Mesodermal cell (in vitro differentiated cells): ENCODE data around the gene FBXW8.

Source experiments
- H3K27ac ChIP-seq: 2 replicates; pipeline ENCODE4 v1.7.0; 2013; ENCODE audit warnings: mild to moderate bottlenecking, low read depth, low read length, moderate library complexity; ENCODE audit not compliant: severe bottlenecking
- H3K36me3 ChIP-seq: 2 replicates; pipeline ENCODE4 v1.7.1; 2013; ENCODE audit warnings: mild to moderate bottlenecking, low read length, moderate library complexity; ENCODE audit not compliant: control insufficient read depth, insufficient read depth
- H3K4me1 ChIP-seq: one replicate; pipeline ENCODE4 v1.7.1; 2013; ENCODE audit warnings: mild to moderate bottlenecking, low read length; ENCODE audit not compliant: insufficient read depth, control insufficient read depth, poor library complexity, severe bottlenecking
- H3K4me3 ChIP-seq: 2 replicates; pipeline ENCODE4 v1.7.0; 2013; ENCODE audit warnings: low read length, control low read depth, mild to moderate bottlenecking; ENCODE audit not compliant: insufficient read depth, poor library complexity, severe bottlenecking; ENCODE audit errors: extremely low read depth
- H3K9me3 ChIP-seq: 2 replicates; pipeline ENCODE4 v1.7.1; 2013; ENCODE audit warnings: mild to moderate bottlenecking, low read length, moderate library complexity; ENCODE audit not compliant: control insufficient read depth
- WGBS, 2 experiments: methylation state at CpG; one replicate each; pipeline ENCODE4 v1.1.5; 2013; ENCODE audit warnings: missing lambda C conversion rate in 2 of 2; ENCODE audit not compliant: insufficient coverage in 2 of 2; 5-methylcytosine and 5-hydroxymethylcytosine counted together

The FBXW8 gene

GRCh38 chr12:116887897-116888296, 22.9 kb upstream of the FBXW8 start:
- H3K4me1 ChIP-seq: no peaks in the 10 kb centered on the region
- H3K9me3 ChIP-seq: no peaks in the 10 kb centered on the region
- no peak overlapping the region for H3K4me3 ChIP-seq
- no peak overlapping the region for H3K27ac ChIP-seq
- 95 to 100% methylated on average over 1 to 2 of the region's 6 CpGs for WGBS, 2 experiments
- no peaks in the 10 kb centered on the region for H3K36me3 ChIP-seq

DNA sequence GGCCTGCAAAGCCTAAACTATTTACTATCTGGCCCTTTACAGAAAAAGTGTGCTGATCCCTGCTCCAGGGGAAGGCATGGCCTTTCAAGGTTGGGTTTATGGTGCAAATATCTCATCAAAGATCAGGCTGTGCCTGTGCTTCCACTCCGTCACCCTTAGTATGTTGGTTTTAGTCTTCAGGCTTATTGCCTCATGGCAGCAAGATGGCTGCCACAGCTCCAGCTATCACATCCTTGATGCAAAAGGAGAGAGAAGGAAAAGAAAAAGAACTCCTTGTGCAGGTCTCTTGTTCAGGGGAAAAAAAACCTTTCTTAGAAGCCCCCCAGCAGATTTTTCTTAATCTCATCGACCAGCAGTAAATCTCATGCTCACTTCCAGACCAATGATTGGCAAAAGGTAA, 20.4 kb upstream of the FBXW8 start:
- WGBS, 2 experiments: 67% methylated on average over 1 of the region's 2 CpGs; no CpG with 5 or more reads in 1 of the 2 experiments
- H3K36me3 ChIP-seq: no peaks in the 10 kb centered on the region
- H3K4me1 ChIP-seq: no peaks in the 10 kb centered on the region
- H3K27ac ChIP-seq: no peak overlapping the region
- H3K9me3 ChIP-seq: no peaks in the 10 kb centered on the region
- no peak overlapping the region for H3K4me3 ChIP-seq

GRCh38 chr12:116891019-116891418, 19.7 kb upstream of the FBXW8 start:
- WGBS, 2 experiments: 86 to 90% methylated on average over 1 to 3 of the region's 3 CpGs
- H3K9me3 ChIP-seq: no peaks in the 10 kb centered on the region
- H3K4me1 ChIP-seq: no peaks in the 10 kb centered on the region
- no peak overlapping the region for H3K4me3 ChIP-seq
- no peak overlapping the region for H3K27ac ChIP-seq
- H3K36me3 ChIP-seq: no peaks in the 10 kb centered on the region

- no peaks in the 10 kb centered on the region for H3K36me3 ChIP-seq
- H3K27ac ChIP-seq: no peak overlapping the region
- 83 to 87% methylated on average over 8 to 11 of the region's 12 CpGs for WGBS, 2 experiments
- no peak overlapping the region for H3K4me3 ChIP-seq
- H3K9me3 ChIP-seq: no peaks in the 10 kb centered on the region
- H3K4me1 ChIP-seq: no peaks in the 10 kb centered on the region
These were observed 18.2 kb upstream of the FBXW8 start for GRCh38 chr12:116892349-116893140.

DNA sequence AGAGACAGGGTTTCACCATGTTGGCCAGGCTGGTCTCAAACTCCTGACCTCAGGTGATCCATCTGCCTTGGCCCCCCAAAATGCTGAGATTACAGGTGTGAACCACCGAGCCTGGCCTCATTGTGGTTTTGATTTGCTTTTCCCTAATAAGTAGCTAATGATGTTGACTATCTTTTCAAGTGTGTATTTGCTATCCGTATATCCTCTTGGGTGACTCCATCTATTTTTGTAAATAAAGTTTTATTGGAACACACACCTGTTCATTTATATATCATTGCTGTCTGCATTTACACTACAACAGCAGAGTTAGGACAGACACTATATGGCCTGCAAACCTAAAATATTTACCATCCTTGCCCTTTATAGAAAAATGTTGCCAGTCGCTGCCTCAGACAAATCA, 15.8 kb upstream of the FBXW8 start:
- Histone ChIP-seq H3K9me3 (no peaks in the 10 kb centered on the region), H3K4me1 (no peaks in the 10 kb centered on the region), H3K27ac (no peak overlapping the region), H3K4me3 (no peak overlapping the region), H3K36me3 (no peaks in the 10 kb centered on the region)
- 75% methylated on average over 1 of the region's 3 CpGs; no CpG with 5 or more reads in 1 of the 2 experiments for WGBS, 2 experiments

DNA sequence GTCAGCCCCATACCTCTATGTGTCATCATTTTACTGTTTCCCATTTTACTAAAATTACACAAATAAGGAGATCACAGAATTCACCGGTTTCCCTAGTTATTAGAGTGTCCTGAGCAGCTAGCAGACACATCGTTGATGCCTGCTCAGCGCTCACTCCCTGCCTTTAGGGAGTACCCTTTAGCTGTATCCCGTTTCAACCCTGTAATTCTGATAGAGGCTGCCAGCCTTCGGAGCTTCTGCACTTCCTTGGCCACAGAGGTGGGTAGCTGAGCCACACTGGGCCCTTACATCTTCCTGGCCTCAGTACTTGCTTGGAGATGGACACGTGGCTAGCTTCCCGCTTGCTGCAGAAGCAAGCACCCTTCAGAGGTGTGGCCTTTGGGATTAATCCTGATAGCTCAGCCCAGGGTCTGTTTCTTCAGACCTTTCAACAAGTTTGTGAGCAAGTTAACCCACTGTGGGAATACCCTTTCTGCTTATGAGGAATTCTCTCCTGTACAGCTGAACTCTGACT, 14.3 kb upstream of the FBXW8 start:
- no peaks in the 10 kb centered on the region for H3K9me3 ChIP-seq
- no peaks in the 10 kb centered on the region for H3K36me3 ChIP-seq
- 74 to 78% methylated on average over 7 of the region's 7 CpGs for WGBS, 2 experiments
- H3K4me3 ChIP-seq: no peak overlapping the region
- H3K27ac ChIP-seq: no peak overlapping the region
- H3K4me1 ChIP-seq: no peaks in the 10 kb centered on the region

GRCh38 chr12:116897476-116897875, 13.3 kb upstream of the FBXW8 start:
- H3K4me3 ChIP-seq: no peak overlapping the region
- no peaks in the 10 kb centered on the region for H3K4me1 ChIP-seq
- H3K36me3 ChIP-seq: no peaks in the 10 kb centered on the region
- no peaks in the 10 kb centered on the region for H3K9me3 ChIP-seq
- WGBS, 2 experiments: 84 to 93% methylated on average over 4 of the region's 4 CpGs
- H3K27ac ChIP-seq: no peak overlapping the region

DNA sequence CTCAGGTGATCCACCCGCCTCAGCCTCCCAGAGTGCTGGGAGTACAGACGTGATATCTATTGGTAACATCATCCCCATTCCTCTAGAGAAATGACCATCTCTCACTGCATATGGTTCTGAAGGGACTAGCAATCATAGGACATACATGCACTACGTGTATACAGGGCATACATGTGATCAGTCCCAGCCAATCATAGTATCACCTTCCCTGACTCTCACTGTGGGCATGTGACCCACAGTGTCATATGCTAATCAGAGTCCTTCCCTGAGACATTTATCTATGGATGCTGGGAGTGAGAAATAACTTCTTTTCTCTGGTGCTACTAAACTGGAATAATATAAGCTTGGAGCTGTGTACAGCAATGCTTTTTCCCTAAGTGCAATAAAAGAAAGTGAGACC, 12.1 kb upstream of the FBXW8 start:
- WGBS, 2 experiments: 76 to 93% methylated on average over 2 to 3 of the region's 3 CpGs
- Histone ChIP-seq H3K36me3 (no peaks in the 10 kb centered on the region), H3K4me1 (no peaks in the 10 kb centered on the region), H3K9me3 (no peaks in the 10 kb centered on the region), H3K27ac (no peak overlapping the region), H3K4me3 (no peak overlapping the region)

GRCh38 chr12:116901612-116902011, 9.1 kb upstream of the FBXW8 start:
- Histone ChIP-seq H3K9me3 (no peaks in the 10 kb centered on the region), H3K27ac (no peak overlapping the region), H3K36me3 (no peaks in the 10 kb centered on the region), H3K4me1 (no peaks in the 10 kb centered on the region), H3K4me3 (no peak overlapping the region)
- no CpG with 5 or more reads among the region's 2 CpGs for WGBS, 2 experiments

DNA sequence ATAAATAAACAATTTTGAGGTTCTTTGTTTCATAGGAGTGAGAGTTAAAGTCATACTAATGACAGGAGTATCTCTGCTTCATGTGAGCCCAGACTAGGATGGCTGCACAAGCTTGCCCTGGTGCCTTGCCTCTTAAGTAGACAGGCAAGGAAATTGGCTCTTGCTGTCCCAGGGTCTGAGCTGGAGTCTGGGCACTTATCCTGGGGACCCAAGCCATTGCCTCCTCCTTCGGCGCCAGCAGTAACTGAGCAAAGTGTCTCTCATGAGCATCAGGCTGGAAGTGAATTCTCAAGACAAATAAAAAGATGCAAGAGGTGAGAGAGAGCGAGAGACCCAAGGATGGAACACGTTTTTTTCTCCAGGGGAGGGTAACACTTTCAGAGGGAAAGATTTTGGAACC, 6.9 kb upstream of the FBXW8 start:
- no peak overlapping the region for H3K4me3 ChIP-seq
- no peak overlapping the region for H3K27ac ChIP-seq
- WGBS, 2 experiments: 80 to 89% methylated on average over 4 of the region's 4 CpGs
- H3K9me3 ChIP-seq: no peaks in the 10 kb centered on the region
- H3K36me3 ChIP-seq: no peaks in the 10 kb centered on the region
- H3K4me1 ChIP-seq: no peaks in the 10 kb centered on the region

DNA sequence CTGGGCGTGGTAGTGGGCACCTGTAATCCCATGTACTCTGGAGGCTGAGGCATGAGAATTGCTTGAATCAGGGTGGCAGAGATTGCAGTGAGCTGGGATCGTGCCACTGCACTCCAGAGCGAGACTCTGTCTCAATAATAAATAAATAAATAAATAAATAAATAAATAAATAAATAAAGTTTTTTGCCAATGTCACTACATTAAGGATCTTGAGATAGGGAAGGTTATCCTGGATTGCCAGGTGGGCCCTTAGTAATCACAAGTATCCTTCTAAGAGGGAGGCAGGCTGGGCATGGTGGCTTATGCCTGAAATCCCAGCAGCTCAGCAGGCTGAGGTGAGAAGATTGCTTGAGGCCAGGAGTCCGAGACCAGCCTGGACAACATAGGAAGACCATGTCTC, 4.5 kb upstream of the FBXW8 start:
- no peaks in the 10 kb centered on the region for H3K36me3 ChIP-seq
- no peaks in the 10 kb centered on the region for H3K9me3 ChIP-seq
- H3K4me3 ChIP-seq: no peak overlapping the region
- H3K4me1 ChIP-seq: no peaks in the 10 kb centered on the region
- WGBS, 2 experiments: 83 to 100% methylated on average over 1 to 2 of the region's 4 CpGs
- no peak overlapping the region for H3K27ac ChIP-seq
